Brain microvascular endothelial cell (primary cell): ENCODE measurements around the gene BRCA2.

Experiments
- DNase-seq: peaks from one replicate; pipeline ENCODE4 v3.0.0-alpha.2; 2020
- H3K27ac ChIP-seq: fragments of 250-450 bp; sonication (Bioruptor Pico); 2 replicates; pipeline ENCODE4 v1.5.1; 2020; ENCODE audit warnings: mild to moderate bottlenecking, moderate library complexity
- H3K27me3 ChIP-seq: fragments of 250-450 bp; sonication (Bioruptor Pico); replicated peaks from 2 replicates; pipeline ENCODE4 v1.5.1; 2020; ENCODE audit warnings: mild to moderate bottlenecking
- H3K36me3 ChIP-seq: fragments of 250-450 bp; sonication (Bioruptor Pico); replicated peaks from 2 replicates; pipeline ENCODE4 v1.5.1; 2020; ENCODE audit warnings: mild to moderate bottlenecking
- H3K4me3 ChIP-seq: 2 replicates; pipeline ENCODE4 v1.5.1; 2011; ENCODE audit warnings: low read depth, mild to moderate bottlenecking, control low read depth, low read length, moderate library complexity
- CTCF ChIP-seq: IDR thresholded peaks from 2 replicates; pipeline ENCODE4 v1.5.1; 2011; ENCODE audit warnings: low read depth, mild to moderate bottlenecking, moderate library complexity, low read length, control low read depth, inconsistent platforms; ENCODE audit errors: missing control alignments
- in situ Hi-C: cut with HindIII; loops from 2 replicates; pipeline ENCODE4 v1.10.0; 2017; ENCODE audit warnings: low sequenced_read_pairs, low pct_ligation_motif_present

Gene BRCA2

GRCh38 chr13:32272021-32272683 lies 43.2 kb upstream of the BRCA2 start:
- DNase-seq, result no peak
- TF ChIP-seq CTCF, result no peak
- in situ Hi-C loops, result no loop called here
- Histone ChIP-seq H3K27me3 (no peaks in the 10 kb centered on the region), H3K36me3 (no peaks in the 10 kb centered on the region), H3K27ac (no peak overlapping the region), H3K4me3 (no peak overlapping the region)

GRCh38 chr13:32277839-32278238 lies 37.5 kb upstream of the BRCA2 start:
- TF ChIP-seq CTCF, result no peak
- no peak for DNase-seq
- H3K36me3 ChIP-seq, result no peaks in the 10 kb centered on the region
- H3K27me3 ChIP-seq, result no peaks in the 10 kb centered on the region
- H3K4me3 ChIP-seq, result no peak overlapping the region
- in situ Hi-C loops, result no loop called here
- H3K27ac ChIP-seq, result no peak overlapping the region

GRCh38 chr13:32278426-32278825 lies 36.9 kb upstream of the BRCA2 start:
- in situ Hi-C loops, result no loop called here
- TF ChIP-seq CTCF, result no peak
- Histone ChIP-seq H3K36me3 (no peaks in the 10 kb centered on the region), H3K4me3 (no peak overlapping the region), H3K27ac (no peak overlapping the region), H3K27me3 (no peaks in the 10 kb centered on the region)
- DNase-seq, result peak; percentile 58

GRCh38 chr13:32281096-32281495 lies 34.2 kb upstream of the BRCA2 start:
- H3K27me3 ChIP-seq, result no peaks in the 10 kb centered on the region
- H3K4me3 ChIP-seq, result no peak overlapping the region
- no peaks in the 10 kb centered on the region for H3K36me3 ChIP-seq
- no peak for TF ChIP-seq CTCF
- no peak overlapping the region for H3K27ac ChIP-seq
- in situ Hi-C loops, result no loop called here
- DNase-seq, result no peak

- Histone ChIP-seq H3K4me3 (no peak overlapping the region), H3K36me3 (no peaks in the 10 kb centered on the region), H3K27me3 (no peaks in the 10 kb centered on the region), H3K27ac (no peak overlapping the region)
- TF ChIP-seq CTCF, result no peak
- no peak for DNase-seq
- in situ Hi-C loops, result no loop called here
Measured at GRCh38 chr13:32282096-32282711, 33.1 kb upstream of the BRCA2 start.
